Neural cell (in vitro differentiated cells): ENCODE results near the gene MAP7D1. TPM values are rescaled to one million over a fixed set of nuclear protein-coding genes. Genes with fewer than 3 reads are reported as not detected.

Source experiments
- H2AFZ ChIP-seq: fragments of 200-600, 300-800 bp; sonication (generic), shearing (Covaris generic); 2 replicates; pipeline ENCODE4 v1.6.0; 2014; ENCODE audit warnings: low read depth, mild to moderate bottlenecking, antibody characterized with exemption, low read length, moderate library complexity
- H3F3A ChIP-seq: fragments of 200-600 bp; shearing (Covaris generic); 2 replicates; pipeline ENCODE4 v1.6.1; 2016; ENCODE audit warnings: mild to moderate bottlenecking, moderate library complexity, mixed read lengths, antibody characterized with exemption, low read length; ENCODE audit not compliant: insufficient read depth, poor library complexity, severe bottlenecking
- H3K27ac ChIP-seq: fragments of 200-600, 300-800 bp; sonication (generic), shearing (Covaris generic); 2 replicates; pipeline ENCODE4 v1.5.1; 2014; ENCODE audit warnings: mild to moderate bottlenecking, low read length, moderate library complexity
- H3K27me3 ChIP-seq: fragments of 300-800, 200-600 bp; sonication (generic), shearing (Covaris generic); 2 replicates; pipeline ENCODE4 v1.6.0; 2014; ENCODE audit warnings: mild to moderate bottlenecking, low read depth, low read length, moderate library complexity; ENCODE audit not compliant: insufficient read depth
- H3K36me3 ChIP-seq: fragments of 300-800, 200-600 bp; sonication (generic), shearing (Covaris generic); 2 replicates; pipeline ENCODE4 v1.5.1; 2014; ENCODE audit warnings: mild to moderate bottlenecking, antibody characterized with exemption, low read length, moderate library complexity; ENCODE audit not compliant: insufficient read depth
- H3K4me2 ChIP-seq: fragments of 300-800, 200-600 bp; sonication (generic), shearing (Covaris generic); 2 replicates; pipeline ENCODE4 v1.6.0; 2014; ENCODE audit warnings: mild to moderate bottlenecking, low read length
- H3K4me3 ChIP-seq: fragments of 300-800, 200-600 bp; sonication (generic), shearing (Covaris generic); 2 replicates; pipeline ENCODE4 v1.5.1; 2014; ENCODE audit warnings: mild to moderate bottlenecking, low read length, moderate library complexity
- H3K79me2 ChIP-seq: fragments of 200-600 bp; shearing (Covaris generic); replicated peaks from 2 replicates; pipeline ENCODE4 v1.6.0; 2014; ENCODE audit warnings: mild to moderate bottlenecking, low read length, moderate library complexity; ENCODE audit not compliant: insufficient read depth
- H3K9ac ChIP-seq: fragments of 300-800, 200-600 bp; sonication (generic), shearing (Covaris generic); 2 replicates; pipeline ENCODE4 v1.6.1; 2016; ENCODE audit warnings: mild to moderate bottlenecking, low read length, mixed read lengths
- H3K9me2 ChIP-seq: fragments of 200-600 bp; shearing (Covaris generic); 2 replicates; pipeline ENCODE4 v1.6.1; 2016; ENCODE audit warnings: mild to moderate bottlenecking, low read length, mixed read lengths; ENCODE audit not compliant: insufficient read depth
- H3K9me3 ChIP-seq: fragments of 200-600, 300-800 bp; sonication (generic), shearing (Covaris generic); 2 replicates; pipeline ENCODE4 v1.6.1; 2016; ENCODE audit warnings: mild to moderate bottlenecking, mixed run types, low read length, moderate library complexity, mixed read lengths
- H4K20me1 ChIP-seq: fragments of 200-600 bp; shearing (Covaris generic); 2 replicates; pipeline ENCODE4 v1.6.1; 2016; ENCODE audit warnings: mild to moderate bottlenecking, mixed run types; ENCODE audit not compliant: insufficient read depth
- CTCF ChIP-seq: fragments of 450-650 bp; IDR thresholded peaks from 2 replicates; pipeline ENCODE4 v1.5.1; 2014; ENCODE audit warnings: antibody characterized with exemption, mild to moderate bottlenecking, moderate library complexity; ENCODE audit not compliant: poor library complexity, severe bottlenecking
- EP300 ChIP-seq: fragments of 450-650 bp; conservative IDR thresholded peaks from 2 replicates; pipeline ENCODE4 v1.6.1; 2014; ENCODE audit warnings: antibody characterized with exemption, mild to moderate bottlenecking, moderate library complexity; ENCODE audit not compliant: poor library complexity, severe bottlenecking
- EZH2 ChIP-seq: fragments of 200-600, 300-800 bp; shearing (Covaris generic), sonication (generic); IDR thresholded peaks from 2 replicates; pipeline ENCODE4 v1.6.1; 2014; ENCODE audit warnings: antibody characterized with exemption, low read length, borderline replicate concordance, mild to moderate bottlenecking; ENCODE audit not compliant: insufficient read depth, poor library complexity, severe bottlenecking
- MXI1 ChIP-seq: fragments of 450-650 bp; conservative IDR thresholded peaks from 2 replicates; pipeline ENCODE4 v1.6.1; 2014; ENCODE audit warnings: antibody characterized with exemption, mild to moderate bottlenecking; ENCODE audit not compliant: poor library complexity, severe bottlenecking
- RAD21 ChIP-seq: fragments of 450-650 bp; conservative IDR thresholded peaks from 2 replicates; pipeline ENCODE4 v1.6.1; 2014; ENCODE audit warnings: antibody characterized with exemption, mild to moderate bottlenecking, moderate library complexity
- REST ChIP-seq: IDR thresholded peaks from 2 replicates; pipeline ENCODE4 v1.6.1; 2012; ENCODE audit warnings: borderline replicate concordance
- SMC3 ChIP-seq: fragments of 450-650 bp; conservative IDR thresholded peaks from 2 replicates; pipeline ENCODE4 v1.6.1; 2014; ENCODE audit warnings: antibody characterized with exemption, mild to moderate bottlenecking, moderate library complexity; ENCODE audit not compliant: poor library complexity
- TAF1 ChIP-seq: IDR thresholded peaks from 2 replicates; pipeline ENCODE4 v1.6.1; 2012; ENCODE audit warnings: low read depth
- polyA plus RNA-seq: library from polyadenylated mRNA; depleted of rRNA; stranded (reverse); fragments of >200 nt; gene quantifications from 2 replicates; pipeline ENCODE4 v1.2.3, GENCODE V29; 2014

MAP7D1 gene
- polyA plus RNA-seq, 1 donor from 2014 or later, result 142 TPM

- H3K27ac ChIP-seq, result no peak overlapping the region
- H3K36me3 ChIP-seq, result peaks cover 4% of the 10 kb centered on the region
- H4K20me1 ChIP-seq, result peaks cover 4% of the 10 kb centered on the region
- H3K9me2 ChIP-seq, result no peaks in the 10 kb centered on the region
- H3F3A ChIP-seq, result no peaks in the 10 kb centered on the region
- no peaks in the 10 kb centered on the region for H3K27me3 ChIP-seq
- no peak overlapping the region for H3K4me2 ChIP-seq
- H2AFZ ChIP-seq, result no peak overlapping the region
- no peaks in the 10 kb centered on the region for H3K79me2 ChIP-seq
- no peak overlapping the region for H3K9ac ChIP-seq
- TF ChIP-seq REST, result no peak
- no peak for TF ChIP-seq MXI1
- TF ChIP-seq EP300, result no peak
- no peak for TF ChIP-seq CTCF
- TF ChIP-seq SMC3, result no peak
- no peaks in the 10 kb centered on the region for H3K9me3 ChIP-seq
- H3K4me3 ChIP-seq, result no peak overlapping the region
Observed at GRCh38 chr1:36178471-36179219, 22.7 kb downstream of the MAP7D1 start.

DNA sequence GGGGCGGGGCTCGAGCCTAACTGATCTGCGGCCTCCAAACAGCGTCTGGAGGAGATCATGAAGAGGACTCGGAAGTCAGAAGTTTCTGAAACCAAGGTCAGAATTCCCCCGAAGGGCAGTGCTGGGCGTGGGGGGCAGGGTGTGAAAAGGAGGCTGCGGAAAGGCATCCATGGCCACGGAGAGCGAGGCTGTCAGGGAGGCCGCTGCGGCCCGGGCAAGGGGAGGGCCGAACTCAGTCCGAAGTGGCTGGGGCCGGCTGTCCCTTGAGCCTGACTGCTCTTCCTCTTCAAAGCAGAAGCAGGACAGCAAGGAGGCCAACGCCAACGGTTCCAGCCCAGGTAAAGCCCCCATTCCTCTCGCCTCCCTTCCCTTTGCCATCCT is 23.2 kb downstream of the MAP7D1 start:
- Histone ChIP-seq H4K20me1 (peaks cover 4% of the 10 kb centered on the region), H3K4me3 (no peak overlapping the region), H2AFZ (no peak overlapping the region), H3K36me3 (peaks cover 4% of the 10 kb centered on the region), H3K9me3 (no peaks in the 10 kb centered on the region), H3K9ac (no peak overlapping the region), H3F3A (no peaks in the 10 kb centered on the region), H3K9me2 (no peaks in the 10 kb centered on the region), H3K27ac (no peak overlapping the region), H3K4me2 (no peak overlapping the region), H3K79me2 (no peaks in the 10 kb centered on the region), H3K27me3 (no peaks in the 10 kb centered on the region)
- TF ChIP-seq CTCF (no peak), TAF1 (no peak), RAD21 (no peak), EP300 (no peak), MXI1 (no peak), SMC3 (no peak), EZH2 (no peak), REST (no peak)
